Superior temporal gyrus (tissue), 1 donor: Measurements from ENCODE around the gene ANKRD2.
"Not testable (repeated sequence)": the region's sequence is repeated elsewhere in the genome, so short reads cannot be mapped to it uniquely, and the experiment has no call there.

ENCODE experiments used
- DNase-seq: peaks from one replicate; pipeline ENCODE4 v3.0.0-alpha.2; 2016; ENCODE audit errors: extremely low spot score

Gene ANKRD2

DNA sequence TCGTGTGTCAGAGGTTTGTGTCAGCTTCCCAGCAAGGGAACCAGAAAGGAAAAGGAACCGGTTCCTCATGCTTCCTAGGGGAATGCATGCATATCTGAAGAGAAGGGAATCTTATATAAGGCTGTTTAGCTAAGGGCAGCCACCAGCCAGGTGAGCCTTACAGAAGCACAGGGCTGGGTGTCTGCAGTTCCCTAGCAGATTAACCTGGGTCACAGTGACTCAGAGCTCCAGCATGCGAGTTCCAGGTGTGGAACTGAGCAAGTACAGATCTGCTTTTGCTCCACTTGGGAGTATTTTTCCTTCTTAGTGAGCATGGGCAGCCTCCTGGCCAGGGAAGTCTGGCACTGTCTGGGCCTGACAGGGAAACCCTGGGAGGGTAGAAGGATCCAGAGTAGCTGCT lies 957 bp upstream of the ANKRD2 start:
- no peak for DNase-seq

- DNase-seq, result no peak
Observed at GRCh38 chr10:97573021-97573420, 442 bp downstream of the ANKRD2 start.

GRCh38 chr10:97573672-97574071 lies 1.1 kb downstream of the ANKRD2 start:
- DNase-seq, result no peak

DNA sequence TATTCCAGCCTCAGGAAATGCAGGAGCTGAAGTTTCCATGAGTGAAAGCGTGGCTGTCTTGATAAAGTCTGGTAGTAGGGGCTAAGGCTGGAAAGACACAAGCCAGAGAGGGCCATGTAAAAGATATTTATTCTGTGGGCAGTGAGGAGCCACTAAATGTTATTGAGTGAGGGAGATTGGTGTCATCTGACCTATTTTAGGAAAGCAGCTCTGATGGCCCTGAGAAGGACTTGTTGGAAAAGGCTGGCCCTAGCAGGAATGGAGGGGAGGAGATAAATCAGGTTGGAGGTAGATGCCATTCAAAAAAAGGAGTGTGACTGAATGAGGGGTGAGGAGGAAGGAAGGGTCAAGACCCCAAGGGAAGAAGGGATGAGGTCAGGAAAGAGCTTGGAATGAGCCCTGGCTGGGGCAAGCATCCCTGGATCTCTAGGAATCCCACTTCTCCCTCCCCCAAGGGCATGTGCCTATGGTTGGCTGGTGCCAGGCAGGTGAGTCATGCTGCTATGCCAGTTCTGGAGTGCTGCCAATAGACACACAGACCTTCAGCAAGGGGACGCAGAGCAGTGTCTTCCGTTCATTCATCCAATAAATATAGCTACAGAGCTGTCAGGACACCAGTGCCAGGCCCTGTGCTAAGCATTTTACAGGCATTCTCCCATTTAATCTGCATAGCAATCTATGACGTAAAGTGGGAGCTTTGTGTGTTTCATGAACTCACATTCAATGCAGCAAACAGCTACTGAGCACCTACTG lies 2.0 kb downstream of the ANKRD2 start:
- DNase-seq, result no peak

DNA sequence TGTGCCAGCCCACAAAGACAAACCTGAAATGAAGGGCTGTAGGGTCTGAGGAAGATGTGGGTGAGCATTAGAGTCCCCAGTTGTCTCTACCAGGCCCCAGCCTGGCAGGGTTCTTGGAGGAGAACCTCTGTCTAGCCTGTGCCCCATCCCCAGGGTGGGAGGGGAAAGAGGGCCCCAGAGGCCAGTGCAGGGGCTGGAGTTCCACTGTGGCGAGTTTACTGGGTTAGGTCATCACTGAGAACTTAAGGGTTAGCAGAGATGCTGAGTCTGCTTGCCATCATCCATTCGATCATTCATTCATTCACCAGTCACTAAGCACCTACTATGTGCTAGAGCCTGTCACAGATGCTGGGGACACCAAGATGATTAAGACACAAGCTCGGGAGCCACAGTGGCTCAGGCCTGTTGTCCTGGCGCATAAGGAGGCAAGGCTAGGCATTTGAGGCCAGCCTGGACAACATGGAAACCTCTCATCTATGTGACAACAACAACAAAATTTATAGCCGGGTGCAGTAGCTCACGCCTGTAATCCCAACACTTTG lies 2.6 kb downstream of the ANKRD2 start:
- DNase-seq, result no peak

- DNase-seq, result not testable (repeated sequence)
Observed at GRCh38 chr10:97576487-97576886, 3.9 kb downstream of the ANKRD2 start.

GRCh38 chr10:97577701-97578100 lies 5.1 kb downstream of the ANKRD2 start:
- DNase-seq, result no peak

DNA sequence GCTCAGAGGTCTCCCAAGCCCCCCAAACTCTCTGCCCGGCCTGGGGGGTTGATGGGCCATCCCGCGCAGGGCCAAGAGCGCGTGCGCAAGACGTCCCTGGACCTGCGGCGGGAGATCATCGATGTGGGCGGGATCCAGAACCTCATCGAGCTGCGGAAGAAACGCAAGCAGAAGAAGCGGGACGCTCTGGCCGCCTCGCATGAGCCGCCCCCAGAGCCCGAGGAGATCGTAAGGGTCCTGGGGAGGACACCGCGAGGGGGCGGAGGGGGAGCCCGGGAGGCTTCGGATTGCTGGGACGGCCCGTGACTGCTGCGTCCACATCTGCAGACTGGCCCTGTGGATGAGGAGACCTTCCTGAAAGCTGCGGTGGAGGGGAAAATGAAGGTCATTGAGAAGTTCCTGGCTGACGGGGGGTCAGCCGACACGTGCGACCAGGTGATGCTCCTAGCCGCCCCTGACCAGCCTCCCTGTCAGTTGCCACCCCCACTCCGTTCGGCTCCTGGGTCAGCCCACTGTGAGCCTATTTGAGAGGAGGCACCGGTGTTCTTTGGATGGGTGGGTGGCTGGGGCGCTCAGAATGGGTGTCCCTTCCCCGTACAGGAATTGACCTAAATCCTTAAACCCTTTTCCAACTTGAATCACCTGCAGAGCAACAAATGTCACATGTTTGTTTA lies 5.7 kb downstream of the ANKRD2 start:
- no peak for DNase-seq

DNA sequence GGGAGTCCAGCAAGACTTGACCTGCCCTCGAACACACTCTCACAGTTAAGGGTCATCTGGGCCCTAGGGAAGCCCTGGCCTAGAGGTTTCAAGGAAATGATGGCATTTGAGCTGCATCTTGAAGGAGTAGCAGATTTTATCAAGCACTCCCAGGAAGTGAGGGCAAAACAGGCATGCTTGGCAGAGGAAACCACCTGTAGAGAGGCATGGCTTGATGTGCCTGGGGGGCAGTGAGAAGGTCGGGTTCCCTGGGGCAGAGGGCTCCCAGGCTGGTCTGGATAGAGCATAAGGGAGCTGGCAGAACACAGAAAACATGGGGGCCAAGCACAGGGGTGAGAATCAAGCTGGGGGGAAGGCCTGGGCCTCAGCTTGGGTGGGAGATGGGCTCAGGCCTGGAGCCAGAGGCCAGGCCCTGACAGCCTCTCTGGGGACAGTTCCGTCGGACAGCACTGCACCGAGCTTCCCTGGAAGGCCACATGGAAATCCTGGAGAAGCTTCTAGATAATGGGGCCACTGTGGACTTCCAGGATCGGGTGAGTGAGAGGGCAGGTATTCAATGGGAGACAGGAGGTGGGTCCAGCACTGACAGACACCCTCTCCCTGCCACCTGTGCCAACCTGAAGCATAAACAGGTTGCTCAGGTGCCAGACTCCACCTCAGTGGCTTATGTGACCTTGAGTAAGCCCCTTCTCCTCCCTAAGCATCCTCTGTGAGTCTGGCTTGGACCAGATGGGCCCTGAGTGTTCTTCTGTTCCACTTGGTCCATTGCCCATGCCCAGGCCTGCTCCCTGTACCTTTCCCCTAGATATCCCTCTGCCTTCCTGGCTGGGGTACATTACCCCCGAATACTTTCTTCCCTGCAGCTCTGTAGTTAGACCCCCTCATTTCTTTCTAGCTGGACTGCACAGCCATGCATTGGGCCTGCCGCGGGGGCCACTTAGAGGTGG lies 8.1 kb downstream of the ANKRD2 start:
- no peak for DNase-seq

- DNase-seq, result no peak
Observed at GRCh38 chr10:97582169-97582568, 9.6 kb downstream of the ANKRD2 start.

DNA sequence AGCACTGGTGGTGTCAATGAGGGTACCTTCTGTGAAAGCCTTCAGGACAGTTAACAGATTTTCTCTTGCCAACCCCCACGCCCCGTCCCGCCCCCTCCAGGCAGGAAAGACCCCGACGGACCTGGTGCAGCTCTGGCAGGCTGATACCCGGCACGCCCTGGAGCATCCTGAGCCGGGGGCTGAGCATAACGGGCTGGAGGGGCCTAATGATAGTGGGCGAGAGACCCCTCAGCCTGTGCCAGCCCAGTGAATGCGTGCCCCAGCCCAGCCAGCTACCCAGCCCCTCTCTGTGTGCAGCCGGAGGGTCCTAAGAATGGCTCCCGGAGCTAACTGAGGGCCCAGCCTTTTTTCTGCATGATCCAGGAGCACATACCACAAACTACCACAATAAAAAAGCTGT lies 10.9 kb downstream of the ANKRD2 start:
- DNase-seq, result no peak

DNA sequence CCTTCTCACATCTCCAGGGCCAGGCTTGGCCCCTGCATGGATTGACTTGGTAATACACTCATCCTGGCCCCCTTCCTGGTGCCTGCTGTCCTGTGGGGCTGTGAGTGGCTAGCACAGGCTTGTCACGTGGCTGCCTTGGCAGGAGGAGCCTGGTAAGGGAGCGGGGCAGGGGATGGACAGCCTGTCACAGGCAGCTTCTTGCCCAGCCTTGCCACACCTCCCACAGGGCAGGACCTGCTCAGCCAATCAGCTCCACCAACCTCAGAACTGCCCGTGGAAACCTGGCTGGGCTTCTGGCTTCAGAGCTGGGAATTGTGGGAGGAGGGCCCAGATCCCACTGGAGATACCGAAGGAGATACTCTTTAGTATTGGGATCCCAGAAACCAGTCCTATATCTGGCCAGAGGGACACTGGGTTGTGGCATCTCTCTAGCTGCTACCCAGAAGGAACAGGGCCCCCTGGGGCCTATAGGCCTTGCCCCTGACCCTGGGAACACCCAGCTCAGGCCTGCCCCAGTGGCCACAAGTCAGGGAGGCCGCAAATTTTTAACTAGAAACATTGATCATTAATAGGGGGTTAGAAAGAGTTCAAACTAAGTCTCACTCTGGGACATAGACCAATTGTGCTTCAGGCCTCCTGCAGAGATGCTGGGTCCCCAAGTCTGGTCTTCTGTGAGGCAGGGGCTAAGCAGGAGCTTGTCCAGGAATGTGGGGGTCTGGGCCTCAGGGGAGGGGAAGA lies 11.7 kb downstream of the ANKRD2 start, which contains the start of gene HOGA1:
HOGA1 (plus strand) TSS at position 330 of the 738 bp plus-strand sequence; CDS start at position 645, 315 bp downstream.
- DNase-seq, result peak; percentile 90

- no peak for DNase-seq
Observed at GRCh38 chr10:97584798-97585438, 12.3 kb downstream of the ANKRD2 start.

- no peak for DNase-seq
Observed at GRCh38 chr10:97585439-97585811, 12.8 kb downstream of the ANKRD2 start.

GRCh38 chr10:97587183-97587582 lies 14.6 kb downstream of the ANKRD2 start:
- DNase-seq, result no peak

DNA sequence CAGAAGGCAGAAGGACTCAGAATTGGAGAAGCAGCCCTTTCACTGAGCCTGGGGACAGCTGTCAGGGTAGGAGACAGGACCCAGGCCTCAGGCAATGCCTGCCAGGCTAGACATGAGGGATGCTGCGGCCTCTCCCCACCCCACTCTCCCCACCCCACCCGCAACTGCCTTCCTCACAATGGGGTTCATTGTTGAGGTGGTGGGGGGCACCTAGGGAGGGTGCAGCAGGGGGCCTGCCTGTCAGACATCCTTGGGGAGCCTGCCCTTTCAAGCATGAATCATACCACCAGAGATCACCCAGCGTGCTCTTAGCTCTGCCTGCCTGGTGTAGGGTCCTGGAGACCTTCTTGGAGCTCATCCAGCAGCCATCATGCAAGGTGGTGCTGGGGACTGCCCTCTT lies 16.9 kb downstream of the ANKRD2 start, which contains the start of gene C10orf62:
C10orf62 (plus strand) TSS at position 243 of the 400 bp plus-strand sequence. CDS start 177 bp downstream, outside the sequence.
- no peak for DNase-seq

DNA sequence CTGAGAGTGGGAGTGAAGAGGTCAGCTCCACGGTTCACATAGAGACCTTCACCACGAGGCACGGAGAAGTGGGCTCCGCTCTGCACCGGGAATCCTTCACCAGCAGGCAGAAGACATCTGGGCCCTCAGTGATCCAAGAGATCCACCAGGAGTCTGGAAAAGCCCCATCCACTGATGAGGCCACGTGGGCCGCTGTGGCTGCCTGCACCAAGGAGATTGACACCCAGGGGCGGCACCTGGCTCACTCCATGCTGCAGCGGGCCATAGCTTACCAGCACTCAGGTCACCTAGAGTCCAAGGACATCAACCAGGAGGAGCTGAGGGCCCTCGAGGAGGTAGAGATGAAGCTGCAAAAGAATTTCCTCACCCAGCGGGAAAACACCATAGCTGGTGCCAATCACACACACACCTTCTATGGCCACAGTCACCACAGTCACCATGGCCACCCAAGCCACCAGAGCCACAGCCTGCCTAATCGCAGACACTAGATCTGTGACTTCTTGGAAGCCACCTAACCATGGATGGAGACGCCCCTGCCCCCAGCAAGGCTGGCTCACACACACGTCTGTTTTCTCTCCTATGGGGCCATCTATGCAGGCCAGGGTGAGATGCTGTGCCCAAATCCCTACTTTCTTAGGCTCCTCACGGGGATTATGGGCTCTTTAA lies 17.6 kb downstream of the ANKRD2 start:
- no peak for DNase-seq

DNA sequence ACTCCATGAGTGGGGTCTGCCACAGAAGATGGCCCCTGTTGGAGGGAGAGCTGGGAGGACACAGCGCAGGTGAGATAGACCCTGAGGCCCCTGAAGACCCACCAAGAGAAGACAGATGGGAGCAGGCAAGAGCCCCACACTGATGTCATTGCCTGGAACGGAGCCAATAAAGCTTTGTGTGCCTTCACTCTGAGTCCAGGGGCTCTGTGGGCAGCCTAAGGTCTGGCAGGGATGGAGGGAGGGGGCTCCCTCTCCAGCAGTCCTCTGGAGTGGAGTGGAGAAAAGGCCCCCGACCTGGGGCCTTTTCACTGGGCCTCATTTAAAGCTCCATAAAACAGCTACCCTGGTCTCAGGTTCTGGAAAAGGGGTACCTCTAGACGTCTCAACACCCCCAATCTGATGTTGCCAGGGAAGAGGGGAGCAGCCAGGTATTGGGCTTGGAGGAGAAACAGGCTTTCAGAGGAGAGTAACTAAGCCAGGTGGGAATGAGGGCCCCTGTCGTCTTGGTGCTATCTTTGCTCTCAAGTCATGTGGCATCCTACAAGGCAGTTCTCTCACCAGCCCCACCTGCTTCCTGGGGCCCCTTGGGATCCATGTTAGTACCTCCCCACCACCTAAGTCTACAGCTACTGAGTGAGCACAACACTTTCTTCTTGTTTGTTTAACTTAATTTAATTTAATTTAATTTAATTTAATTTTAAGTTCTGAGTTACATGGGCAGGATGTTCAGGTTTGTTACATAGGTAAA lies 18.3 kb downstream of the ANKRD2 start:
- DNase-seq, result no peak

- DNase-seq, result no peak
Observed at GRCh38 chr10:97593421-97593820, 20.8 kb downstream of the ANKRD2 start.
